Measurements from ENCODE around the gene TULP1.

- TF ChIP-seq, protein P1, sequence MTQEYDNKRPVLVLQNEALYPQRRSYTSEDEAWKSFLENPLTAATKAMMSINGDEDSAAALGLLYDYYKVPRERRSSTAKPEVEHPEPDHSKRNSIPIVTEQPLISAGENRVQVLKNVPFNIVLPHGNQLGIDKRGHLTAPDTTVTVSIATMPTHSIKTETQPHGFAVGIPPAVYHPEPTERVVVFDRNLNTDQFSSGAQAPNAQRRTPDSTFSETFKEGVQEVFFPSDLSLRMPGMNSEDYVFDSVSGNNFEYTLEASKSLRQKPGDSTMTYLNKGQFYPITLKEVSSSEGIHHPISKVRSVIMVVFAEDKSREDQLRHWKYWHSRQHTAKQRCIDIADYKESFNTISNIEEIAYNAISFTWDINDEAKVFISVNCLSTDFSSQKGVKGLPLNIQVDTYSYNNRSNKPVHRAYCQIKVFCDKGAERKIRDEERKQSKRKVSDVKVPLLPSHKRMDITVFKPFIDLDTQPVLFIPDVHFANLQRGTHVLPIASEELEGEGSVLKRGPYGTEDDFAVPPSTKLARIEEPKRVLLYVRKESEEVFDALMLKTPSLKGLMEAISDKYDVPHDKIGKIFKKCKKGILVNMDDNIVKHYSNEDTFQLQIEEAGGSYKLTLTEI (CRISPR knock-in tag; conservative IDR thresholded peaks at IDR 0.05), result no peak
- TF ChIP-seq CCAR2 (optimal IDR thresholded peaks at IDR 0.05; ENCODE audit: low read depth, low read length) (no peak), CTCF (CRISPR knock-in tag; IDR thresholded peaks at IDR 0.05) (no peak), GZF1 (CRISPR knock-in tag; IDR thresholded peaks at IDR 0.05) (no peak), RAD21 (CRISPR knock-in tag; IDR thresholded peaks at IDR 0.05) (no peak), MTA1 (CRISPR knock-in tag; IDR thresholded peaks at IDR 0.05; ENCODE audit: borderline replicate concordance) (no peak), ATF4 (CRISPR knock-in tag; IDR thresholded peaks at IDR 0.05) (no peak), HOMEZ (CRISPR knock-in tag; IDR thresholded peaks at IDR 0.05; ENCODE audit: low read depth) (no peak), MTF1 (CRISPR knock-in tag; IDR thresholded peaks at IDR 0.05) (no peak), POLR2AphosphoS5 (IDR thresholded peaks at IDR 0.05; ENCODE audit: low read depth, low read length) (no peak), POLR2A (IDR thresholded peaks at IDR 0.05; ENCODE audit: insufficient read depth in 1 of 2, low read depth in 2 of 2, low read length in 2 of 2) (no peak), FOXK1 (CRISPR knock-in tag; IDR thresholded peaks at IDR 0.05; ENCODE audit: borderline replicate concordance, low read depth) (no peak)
Observed at GRCh38 chr6:35485402-35485877, 27.3 kb downstream of the TULP1 start.
